Pancreas (tissue), 10 donors: ENCODE data around the gene RNASE4. TPM values are rescaled to one million over a fixed set of nuclear protein-coding genes. Genes with fewer than 3 reads are reported as not detected.
"Not testable (repeated sequence)": the region's sequence is repeated elsewhere in the genome, so short reads cannot be mapped to it uniquely, and the experiment has no call there.

Experiments used
- ATAC-seq, 4 donors: fragments of 200-7000 bp; cut with Tn5 transposase; one replicate each; pipeline versions ENCODE4 v1.8.0 to v1.9.1; 2020; ENCODE audit warnings: mild to moderate bottlenecking in 4 of 4, moderate library complexity in 4 of 4
- DNase-seq, 6 donors: peaks; one replicate each; pipeline ENCODE4 v3.0.0-alpha.2; 2020
- FAIRE-seq: peaks from 2 replicates; lab custom pipeline; 2012; peaks lifted over from hg19 to GRCh38; lab: Jason Lieb, UNC
- H3K27ac ChIP-seq, 4 donors: fragments of 200-600 bp; sonication (generic); 1 replicate in 3 of 4; 2 replicates in 1 of 4; pipeline versions ENCODE4 v1.5.0 to v1.8.0; 2020
- H3K27me3 ChIP-seq, 4 donors: fragments of 200-600 bp; one replicate each; pipeline ENCODE4 v1.8.0; 2021
- H3K36me3 ChIP-seq, 3 donors: fragments of 200-600 bp; sonication (generic) in 1 of 3; one replicate each; pipeline versions ENCODE4 v1.5.0 to v1.8.0; 2020 to 2021
- H3K4me1 ChIP-seq, 3 donors: fragments of 200-600 bp; one replicate each; pipeline ENCODE4 v1.8.0; 2021
- H3K4me3 ChIP-seq, 4 donors: fragments of 200-600 bp; sonication (generic) in 2 of 4; one replicate each; pipeline versions ENCODE4 v1.5.0 to v1.8.0; 2020 to 2021
- H3K9me3 ChIP-seq, 4 donors: fragments of 200-600 bp; one replicate each; pipeline ENCODE4 v1.8.0; 2021
- WGBS, 2 donors: extraction: QIAGEN DNeasy Blood & Tissue Kit; methylation state at CpG; one replicate each; pipeline ENCODE4 v1.1.7; 2013; 5-methylcytosine and 5-hydroxymethylcytosine counted together
- intact Hi-C, 3 donors: fragments of 100-400 bp; cut with DNase I; formaldehyde crosslinking; loops; one replicate each; pipeline versions ENCODE4 v1.11.1 to v1.14.2; 2022
- polyA plus RNA-seq, 2 donors: library from polyadenylated mRNA; stranded (reverse); fragments of 200-250 nt; gene quantifications; one replicate each; pipeline ENCODE4 v1.2.3, GENCODE V29; 2013
- total RNA-seq, 6 donors: library from RNA; stranded (reverse); fragmentation: NEBNext Ultra II Directional in 4 of 6; extraction: Animal tissue kit (Norgen Biotek cat#: 25700) in 4 of 6; gene quantifications; one replicate each; pipeline versions ENCODE4 v1.2.1 to v1.2.4, GENCODE V29; 2021 to 2023
- TF ChIP-seq, protein P1 (sequence below), 4 donors: fragments of 200-600 bp; sonication (generic) in 3 of 4; IDR thresholded peaks; one replicate each; pipeline versions ENCODE4 v1.5.0 to v1.8.0; 2021; ENCODE audit warnings: antibody characterized with exemption in 4 of 4
- donor health status: healthy with polysubstance abuse.
- donor health status: DM: no; HTN: no; CAD: no; lungs with moderate emphysema.
- donor health status: DM: no; HTN: no; CAD: no.
- donor health status: control.
- donor health status: control.
- donor health status: Bipolar disorder and iron deficiency.
- donor health status: DM: yes; HTN: yes; CAD: no.
- donor health status: DM: no; HTN: no; CAD: no.
- donor health status: DM: no; HTN: no; CAD: no.
- donor health status: DM: yes; HTN: yes; CAD: no.

The RNASE4 gene
- total and polyA plus RNA-seq, 8 donors, result 9.6 to 26.7 (median 15.4) TPM

GRCh38 chr14:20714593-20715250, 30.4 kb downstream of the RNASE4 start:
- DNase-seq (peak in 5 of 6 donors; percentile 39 to 78 (median 72)), FAIRE-seq (no peak), ATAC-seq (peak; percentile 81 to 92 (median 84))
- Histone ChIP-seq H3K36me3 (no peaks in the 10 kb centered on the region), H3K4me3 (no peak overlapping the region), H3K27ac (peak overlapping the region in 3 of 4 donors; percentile 5 to 70 (median 37)), H3K27me3 (no peaks in the 10 kb centered on the region), H3K9me3 (no peaks in the 10 kb centered on the region), H3K4me1 (peaks cover 0 to 16% (median 8%) of the 10 kb centered on the region in 3 donors)
- intact Hi-C loops, result no loop called here
- TF ChIP-seq, protein P1, sequence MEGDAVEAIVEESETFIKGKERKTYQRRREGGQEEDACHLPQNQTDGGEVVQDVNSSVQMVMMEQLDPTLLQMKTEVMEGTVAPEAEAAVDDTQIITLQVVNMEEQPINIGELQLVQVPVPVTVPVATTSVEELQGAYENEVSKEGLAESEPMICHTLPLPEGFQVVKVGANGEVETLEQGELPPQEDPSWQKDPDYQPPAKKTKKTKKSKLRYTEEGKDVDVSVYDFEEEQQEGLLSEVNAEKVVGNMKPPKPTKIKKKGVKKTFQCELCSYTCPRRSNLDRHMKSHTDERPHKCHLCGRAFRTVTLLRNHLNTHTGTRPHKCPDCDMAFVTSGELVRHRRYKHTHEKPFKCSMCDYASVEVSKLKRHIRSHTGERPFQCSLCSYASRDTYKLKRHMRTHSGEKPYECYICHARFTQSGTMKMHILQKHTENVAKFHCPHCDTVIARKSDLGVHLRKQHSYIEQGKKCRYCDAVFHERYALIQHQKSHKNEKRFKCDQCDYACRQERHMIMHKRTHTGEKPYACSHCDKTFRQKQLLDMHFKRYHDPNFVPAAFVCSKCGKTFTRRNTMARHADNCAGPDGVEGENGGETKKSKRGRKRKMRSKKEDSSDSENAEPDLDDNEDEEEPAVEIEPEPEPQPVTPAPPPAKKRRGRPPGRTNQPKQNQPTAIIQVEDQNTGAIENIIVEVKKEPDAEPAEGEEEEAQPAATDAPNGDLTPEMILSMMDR (IDR thresholded peaks at IDR 0.05), result no peak
- WGBS, 2 donors, result 12 to 17% methylated on average over 4 of the region's 4 CpGs

GRCh38 chr14:20719777-20720176, 35.4 kb downstream of the RNASE4 start:
- Histone ChIP-seq H3K9me3 (no peaks in the 10 kb centered on the region), H3K4me3 (no peak overlapping the region), H3K27ac (peak overlapping the region in 2 of 4 donors; percentile 7 to 55), H3K36me3 (no peaks in the 10 kb centered on the region), H3K27me3 (no peaks in the 10 kb centered on the region), H3K4me1 (peaks cover 0 to 12% (median 12%) of the 10 kb centered on the region in 3 donors)
- ATAC-seq, result peak; percentile 52 to 87 (median 68)
- peak in 3 of 6 donors; percentile 29 to 44 (median 31) for DNase-seq
- TF ChIP-seq, protein P1 (IDR thresholded peaks at IDR 0.05), result no peak
- intact Hi-C loops, result no loop called here
- WGBS, 2 donors, result 14 to 15% methylated on average over 4 of the region's 4 CpGs
- no peak for FAIRE-seq

DNA sequence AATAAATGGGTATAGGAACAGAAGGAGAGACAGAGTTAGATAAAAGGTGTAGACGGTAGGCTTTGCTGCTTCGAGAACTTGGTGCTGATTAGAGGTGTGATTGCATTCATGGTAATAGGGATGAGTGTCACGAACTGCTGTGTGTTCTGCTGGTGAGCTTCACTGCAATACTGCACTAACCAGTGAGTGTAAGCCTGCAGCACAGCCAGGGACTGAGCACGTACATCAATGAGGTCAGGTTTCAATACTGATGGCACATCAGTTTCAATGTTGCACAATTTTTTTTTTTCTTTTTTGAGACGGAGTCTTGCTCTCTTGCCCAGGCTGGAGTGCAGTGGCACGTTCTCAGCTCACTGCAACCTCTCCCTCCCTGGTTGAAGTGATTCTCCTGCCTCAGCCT, 36.4 kb downstream of the RNASE4 start:
- WGBS, 2 donors, result 85 to 89% methylated on average over 6 of the region's 6 CpGs
- intact Hi-C loops, result no loop called here
- H3K4me1 ChIP-seq, result peaks cover 0 to 12% (median 12%) of the 10 kb centered on the region in 3 donors

DNA sequence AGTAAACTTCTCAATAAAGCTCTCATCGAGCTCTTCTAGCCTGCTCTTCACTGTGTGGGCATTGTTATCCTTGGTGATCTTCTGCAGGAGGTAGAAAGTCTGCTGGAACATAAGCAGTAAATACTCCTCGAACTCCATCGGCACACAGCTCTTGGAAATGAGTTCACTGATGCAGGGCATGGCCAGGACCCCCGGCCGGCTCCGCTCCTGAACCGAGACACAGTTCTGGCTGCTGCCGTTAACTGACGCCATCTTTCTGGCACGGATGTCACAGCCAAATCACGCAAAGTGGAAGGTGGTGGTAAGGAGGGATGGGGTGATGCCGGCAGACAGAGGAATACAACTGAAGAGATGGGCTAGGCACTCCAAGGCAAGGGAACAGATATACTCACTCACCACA, 37.7 kb downstream of the RNASE4 start:
- intact Hi-C loops, result no loop called here
- peaks cover 0 to 15% (median 12%) of the 10 kb centered on the region in 3 donors for H3K4me1 ChIP-seq
- no peaks in the 10 kb centered on the region for H3K27me3 ChIP-seq
- no peak for FAIRE-seq
- no peaks in the 10 kb centered on the region for H3K9me3 ChIP-seq
- WGBS, 2 donors, result 93 to 95% methylated on average over 12 of the region's 12 CpGs
- TF ChIP-seq, protein P1 (IDR thresholded peaks at IDR 0.05), result no peak
- no peak overlapping the region for H3K4me3 ChIP-seq
- no peak for ATAC-seq
- no peak for DNase-seq
- H3K27ac ChIP-seq, result no peak overlapping the region
- no peaks in the 10 kb centered on the region for H3K36me3 ChIP-seq

More for the DNA sequence above, 36.4 kb downstream of the RNASE4 start:
- no peak overlapping the region for H3K27ac ChIP-seq
- DNase-seq, result no peak
- peak in 1 of 4 donors; percentile 25 for ATAC-seq
- no peaks in the 10 kb centered on the region for H3K36me3 ChIP-seq
- H3K27me3 ChIP-seq, result no peaks in the 10 kb centered on the region
- H3K4me3 ChIP-seq, result no peak overlapping the region
- TF ChIP-seq, protein P1 (IDR thresholded peaks at IDR 0.05), result no peak
- no peaks in the 10 kb centered on the region for H3K9me3 ChIP-seq
- no peak for FAIRE-seq

DNA sequence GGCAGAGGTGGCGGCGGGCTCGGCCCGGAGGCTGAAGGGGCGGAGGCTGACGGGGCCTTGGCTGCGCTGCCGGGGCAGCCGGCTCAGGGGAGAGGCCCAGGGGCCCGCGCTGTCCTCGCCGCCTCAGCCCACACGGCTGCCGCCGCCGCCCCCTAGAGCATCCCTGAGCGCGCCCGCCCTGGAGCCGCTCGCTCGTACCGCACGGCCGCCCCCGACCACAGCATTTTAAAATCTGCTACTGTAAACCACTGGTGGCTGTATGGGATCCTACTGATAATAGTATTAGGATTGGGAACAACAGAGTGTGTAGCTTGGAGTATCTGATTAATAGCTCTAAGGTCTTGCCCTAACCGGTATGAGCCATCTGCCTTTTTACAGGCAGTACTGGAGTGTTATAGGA, 39.1 kb downstream of the RNASE4 start:
- peak in 1 of 4 donors; percentile 13 for ATAC-seq
- WGBS, 2 donors, result 66 to 74% methylated on average over 19 to 28 of the region's 28 CpGs
- Histone ChIP-seq H3K36me3 (no peaks in the 10 kb centered on the region), H3K4me3 (no peak overlapping the region), H3K4me1 (peaks cover 0 to 15% (median 12%) of the 10 kb centered on the region in 3 donors), H3K27me3 (no peaks in the 10 kb centered on the region), H3K27ac (no peak overlapping the region), H3K9me3 (no peaks in the 10 kb centered on the region)
- TF ChIP-seq, protein P1 (IDR thresholded peaks at IDR 0.05), result no peak
- DNase-seq, result no peak
- intact Hi-C loops, result no loop called here
- FAIRE-seq, result no peak

GRCh38 chr14:20726121-20726520, 41.8 kb downstream of the RNASE4 start:
- H3K27ac ChIP-seq, FAIRE-seq, H3K4me3 ChIP-seq, H3K27me3 ChIP-seq, H3K36me3 ChIP-seq, DNase-seq, H3K9me3 ChIP-seq, H3K4me1 ChIP-seq, intact Hi-C loops, ATAC-seq: not testable (repeated sequence)
- WGBS, 2 donors, result 83 to 88% methylated on average over 3 of the region's 3 CpGs
